ENCODE data around the gene TMEM178A.

The TMEM178A gene

GRCh38 chr2:39676342-39676741 lies 10.6 kb downstream of the TMEM178A start:
- no peak for DNase-seq (ENCODE audit: low read depth in 2 of 2)

GRCh38 chr2:39678170-39678569 lies 12.5 kb downstream of the TMEM178A start:
- no peak for DNase-seq (ENCODE audit: low read depth in 2 of 2)

DNA sequence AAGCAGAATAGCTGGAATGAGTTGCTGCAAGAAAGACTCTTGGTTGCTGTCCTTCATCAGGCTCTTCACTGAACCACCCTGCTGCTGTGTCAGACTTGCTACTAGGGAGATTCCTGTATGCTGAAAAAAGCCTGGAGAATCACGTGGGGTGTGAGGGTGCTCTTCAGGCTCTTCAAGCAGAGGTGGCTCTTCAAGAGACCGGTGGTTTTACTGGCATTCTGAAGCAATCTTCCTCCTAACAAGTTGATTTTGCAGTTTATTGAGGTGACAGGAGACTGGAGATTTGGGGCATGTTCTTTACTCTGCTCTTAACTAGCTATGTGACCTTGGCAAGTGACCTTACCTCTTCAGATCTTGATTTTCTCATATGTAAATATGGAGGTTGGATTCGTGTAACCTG lies 14.1 kb downstream of the TMEM178A start:
- no peak for DNase-seq (ENCODE audit: low read depth in 2 of 2)

- no peak for DNase-seq (ENCODE audit: low read depth in 2 of 2)
These were observed 16.5 kb downstream of the TMEM178A start for GRCh38 chr2:39682066-39682692.

DNA sequence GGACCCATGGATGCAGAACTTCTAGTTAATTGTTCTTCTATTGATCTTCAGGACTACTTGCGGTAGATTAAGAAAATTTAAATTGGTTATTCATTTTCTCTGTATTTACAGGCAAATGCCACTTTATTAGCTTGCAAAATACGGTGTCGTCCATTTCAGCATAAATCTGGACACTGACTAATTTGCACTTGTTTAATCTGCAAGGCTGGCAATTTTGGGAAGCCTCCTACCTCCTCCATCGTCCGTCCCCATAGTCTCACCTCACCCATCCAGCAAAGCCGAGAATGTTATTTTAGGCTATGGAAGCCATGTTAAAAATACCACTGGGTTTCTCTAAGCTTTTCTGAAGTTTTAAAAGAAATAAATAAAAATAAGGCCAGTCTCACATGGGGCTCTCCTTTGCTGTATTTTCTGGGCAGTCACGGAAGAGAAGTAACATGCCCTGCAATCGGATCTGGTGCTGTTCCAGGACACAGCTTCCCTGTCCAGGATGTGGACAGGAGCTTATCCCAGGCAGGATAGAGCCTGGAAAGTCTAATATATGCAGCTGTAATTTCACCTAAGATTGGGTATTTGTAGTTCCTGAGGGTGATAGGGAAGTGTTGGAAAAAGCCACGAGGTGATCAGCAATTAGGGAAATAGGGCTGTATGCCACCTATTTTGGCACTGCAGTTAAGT lies 17.4 kb downstream of the TMEM178A start:
- DNase-seq (ENCODE audit: low read depth in 2 of 2): no peak

- no peak for DNase-seq (ENCODE audit: low read depth in 2 of 2)
These were observed 18.7 kb downstream of the TMEM178A start for GRCh38 chr2:39684464-39684863.

GRCh38 chr2:39685126-39685525 lies 19.4 kb downstream of the TMEM178A start:
- no peak for DNase-seq (ENCODE audit: low read depth in 2 of 2)

GRCh38 chr2:39686456-39686855 lies 20.7 kb downstream of the TMEM178A start:
- DNase-seq (ENCODE audit: low read depth in 2 of 2): no peak

GRCh38 chr2:39688181-39688580 lies 22.5 kb downstream of the TMEM178A start:
- DNase-seq (ENCODE audit: low read depth in 2 of 2): no peak

DNA sequence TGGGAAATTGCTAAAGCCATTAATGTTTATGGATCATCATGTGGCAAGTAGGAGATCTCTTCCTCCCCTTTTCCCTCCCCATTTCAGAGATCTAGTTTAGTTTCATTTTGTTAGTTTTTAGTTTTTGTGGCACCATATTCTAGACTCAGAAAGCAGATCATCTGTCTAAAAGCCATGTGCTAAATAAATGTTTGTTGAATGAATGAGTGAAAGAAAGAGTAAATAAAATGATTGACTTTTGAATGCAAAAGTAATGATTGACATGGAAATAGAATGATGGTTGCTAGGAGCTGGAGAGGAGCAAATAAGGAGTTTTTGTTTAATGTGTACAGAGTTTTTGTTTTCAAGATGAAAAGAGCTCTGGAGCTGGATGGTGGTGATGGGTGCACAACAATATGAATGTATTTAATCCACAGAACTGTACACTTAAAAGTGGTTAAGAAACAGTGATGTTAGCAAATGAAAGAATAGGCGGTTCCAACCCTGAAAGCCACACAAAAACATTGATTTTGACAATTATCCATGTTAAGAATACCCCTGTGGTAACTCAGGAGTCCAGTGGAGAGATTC lies 23.6 kb downstream of the TMEM178A start:
- DNase-seq (ENCODE audit: low read depth in 2 of 2): no peak

DNA sequence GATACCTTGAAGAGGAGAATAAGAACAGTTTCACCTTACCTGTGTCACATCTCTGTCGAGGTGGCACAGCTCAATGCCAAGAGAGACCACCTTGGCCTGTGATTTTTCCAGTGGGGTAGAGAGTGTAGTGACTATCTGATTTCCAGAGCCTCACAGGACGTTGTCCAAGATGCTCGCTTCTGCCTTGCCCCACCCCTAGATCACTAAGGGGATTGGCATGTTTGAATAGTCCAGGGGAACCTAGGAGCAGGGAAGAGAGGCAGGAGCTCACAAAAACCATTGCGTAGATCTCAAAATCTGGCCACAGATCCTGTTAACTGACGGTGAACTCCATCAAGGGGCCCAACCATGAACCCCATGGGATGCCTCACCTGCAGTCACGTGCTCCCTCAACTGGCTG lies 24.2 kb downstream of the TMEM178A start:
- DNase-seq (ENCODE audit: low read depth in 2 of 2): no peak

DNA sequence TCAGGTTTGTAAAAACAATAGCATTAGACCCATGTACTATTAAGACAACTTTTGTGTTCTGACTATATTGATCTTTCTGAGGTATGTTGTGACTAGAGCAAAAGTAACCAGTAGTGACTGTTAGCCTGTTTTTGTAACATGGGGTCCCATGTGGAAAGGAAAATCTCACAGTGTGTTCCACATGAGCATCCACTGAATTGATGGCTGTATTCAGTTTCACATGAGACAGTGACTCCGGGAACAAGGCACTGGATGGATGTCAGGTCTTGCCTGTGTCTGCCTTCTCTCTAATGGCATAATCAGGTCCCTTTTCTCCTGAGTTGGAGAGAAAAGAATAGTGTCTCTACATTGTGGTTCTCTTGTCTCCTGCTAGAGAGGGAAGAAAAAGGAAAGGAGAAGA lies 27.5 kb downstream of the TMEM178A start:
- no peak for DNase-seq (ENCODE audit: low read depth in 2 of 2)

- DNase-seq (ENCODE audit: low read depth in 2 of 2): no peak
These were observed 30.4 kb downstream of the TMEM178A start for GRCh38 chr2:39696101-39696553.

GRCh38 chr2:39696838-39697237 lies 31.1 kb downstream of the TMEM178A start:
- no peak for DNase-seq (ENCODE audit: low read depth in 2 of 2)

GRCh38 chr2:39697454-39697853 lies 31.7 kb downstream of the TMEM178A start:
- DNase-seq (ENCODE audit: low read depth in 2 of 2): no peak

GRCh38 chr2:39701137-39701536 lies 35.4 kb downstream of the TMEM178A start:
- no peak for DNase-seq (ENCODE audit: low read depth in 2 of 2)

DNA sequence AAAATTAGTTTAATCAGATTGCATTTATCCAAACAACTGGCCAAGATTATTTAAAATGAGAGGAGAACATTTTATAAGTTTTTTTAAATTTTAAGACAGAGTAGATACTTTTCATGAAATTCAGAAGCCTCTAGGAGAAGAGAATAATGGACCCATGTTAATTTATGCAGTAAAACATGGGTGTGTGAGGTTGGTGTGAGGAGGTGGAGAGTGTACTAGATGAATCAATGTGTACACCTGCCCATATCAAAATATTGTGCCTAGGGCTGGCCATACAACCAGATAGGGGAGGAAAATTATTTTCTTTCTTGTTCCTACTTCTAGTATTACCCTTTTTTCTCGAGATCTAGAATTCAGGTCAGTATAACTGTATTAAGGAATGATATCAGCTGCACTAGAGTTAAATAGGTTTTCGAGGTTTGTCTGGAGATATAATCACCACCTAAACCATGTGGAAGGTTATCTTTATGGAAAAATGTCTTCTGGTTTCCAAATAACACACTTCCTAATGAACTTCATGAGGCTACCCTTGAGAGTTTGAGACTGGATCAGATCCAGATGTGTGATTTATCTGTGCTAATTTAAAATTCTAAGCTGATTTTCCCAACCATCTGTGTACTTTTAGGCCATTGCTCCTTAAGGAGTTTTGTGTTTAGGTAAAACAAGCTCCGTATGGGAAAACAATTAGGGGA lies 37.6 kb downstream of the TMEM178A start:
- DNase-seq (ENCODE audit: low read depth in 2 of 2): no peak

- DNase-seq (ENCODE audit: low read depth in 2 of 2): no peak
These were observed 38.8 kb downstream of the TMEM178A start for GRCh38 chr2:39704540-39704939.

GRCh38 chr2:39705638-39706037 lies 39.9 kb downstream of the TMEM178A start:
- DNase-seq (ENCODE audit: low read depth in 2 of 2): no peak

DNA sequence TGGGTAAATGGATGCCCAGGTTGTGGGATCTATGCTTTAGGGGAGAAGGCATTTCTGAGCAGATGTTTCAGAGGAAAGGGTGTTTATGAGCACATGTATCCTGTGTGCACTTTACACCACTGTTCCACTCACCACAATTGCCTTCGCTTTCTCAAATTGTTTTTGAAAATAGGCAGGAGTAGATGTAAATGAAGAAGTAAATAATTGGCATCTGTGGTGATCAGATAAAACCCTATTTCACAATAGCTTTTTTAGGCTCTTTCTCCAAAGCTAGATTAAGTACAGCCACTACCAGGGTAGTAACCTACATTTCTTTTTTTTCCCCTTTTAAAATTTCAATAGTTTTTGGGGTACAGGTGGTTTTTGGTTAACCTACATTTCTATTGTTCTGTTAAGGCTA lies 40.6 kb downstream of the TMEM178A start:
- DNase-seq (ENCODE audit: low read depth in 2 of 2): no peak

GRCh38 chr2:39706945-39707344 lies 41.2 kb downstream of the TMEM178A start:
- no peak for DNase-seq (ENCODE audit: low read depth in 2 of 2)

- no peak for DNase-seq (ENCODE audit: low read depth in 2 of 2)
These were observed 42.3 kb downstream of the TMEM178A start for GRCh38 chr2:39708003-39708402.

GRCh38 chr2:39710807-39711206 lies 45.1 kb downstream of the TMEM178A start:
- DNase-seq (ENCODE audit: low read depth in 2 of 2): no peak
